Measurements from ENCODE around the gene TMTC3. TPM values are rescaled to one million over a fixed set of nuclear protein-coding genes. Genes with fewer than 3 reads are reported as not detected.

TMTC3 gene
- total and polyA plus RNA-seq, 2 of the 8 experiments (the other 6 are each of a cell fraction or from before 2014, with no cell fraction given), result 7.0 to 45.1 TPM

- TF ChIP-seq TAF7 (optimal IDR thresholded peaks at IDR 0.05; ENCODE audit: borderline replicate concordance, low read depth, low read length), result no peak
- no peak for TF ChIP-seq SAP30 (IDR thresholded peaks at IDR 0.05; ENCODE audit: insufficient read depth, insufficient replicate concordance, low read length)
- no peak for TF ChIP-seq GTF2F1 (IDR thresholded peaks at IDR 0.05; ENCODE audit: borderline replicate concordance, low read depth, low read length)
- no peak for TF ChIP-seq USF2 (IDR thresholded peaks at IDR 0.05; ENCODE audit: low read length)
- no peak for TF ChIP-seq NANOG (IDR thresholded peaks at IDR 0.05; ENCODE audit: insufficient read depth, low read depth, low read length, poor library complexity, severe bottlenecking)
- TF ChIP-seq RXRA (IDR thresholded peaks at IDR 0.05; ENCODE audit: insufficient read depth, low read depth, low read length), result no peak
Observed at GRCh38 chr12:88194868-88195267, 52.8 kb downstream of the TMTC3 start (continued).

Measured in H1 (cell line).